ENCODE data around the gene EXOC4. TPM values are rescaled to one million over a fixed set of nuclear protein-coding genes. Genes with fewer than 3 reads are reported as not detected.

The EXOC4 gene
- total RNA-seq, 1 donor from 2014 or later, result 67.7 TPM

GRCh38 chr7:133517766-133518165 is 264.9 kb downstream of the EXOC4 start:
- peaks cover 4% of the 10 kb centered on the region for H3K9me3 Mint-ChIP-seq (ENCODE audit: low read depth)
- no peak overlapping the region for H3K27ac Mint-ChIP-seq (ENCODE audit: unreplicated experiment)
- no peak overlapping the region for H3K4me3 Mint-ChIP-seq (ENCODE audit: unreplicated experiment)
- no peaks in the 10 kb centered on the region for H3K27me3 Mint-ChIP-seq (ENCODE audit: low read depth)
- DNase-seq (ENCODE audit: low spot score), result no peak
- H3K36me3 Mint-ChIP-seq (ENCODE audit: low read depth), result no peaks in the 10 kb centered on the region
- no peak for TF ChIP-seq CTCF (IDR thresholded peaks at IDR 0.05)
- H3K4me1 Mint-ChIP-seq (ENCODE audit: low read depth), result peaks cover 11% of the 10 kb centered on the region

- DNase-seq (ENCODE audit: low spot score), result no peak
- Mint-ChIP-seq H3K36me3 (ENCODE audit: low read depth) (no peaks in the 10 kb centered on the region), H3K27ac (ENCODE audit: unreplicated experiment) (no peak overlapping the region), H3K4me1 (ENCODE audit: low read depth) (peaks cover 7% of the 10 kb centered on the region), H3K27me3 (ENCODE audit: low read depth) (no peaks in the 10 kb centered on the region), H3K4me3 (ENCODE audit: unreplicated experiment) (no peak overlapping the region), H3K9me3 (ENCODE audit: low read depth) (peaks cover 4% of the 10 kb centered on the region)
- TF ChIP-seq CTCF (IDR thresholded peaks at IDR 0.05), result no peak
These were observed 265.8 kb downstream of the EXOC4 start for GRCh38 chr7:133518718-133519117.

GRCh38 chr7:133520248-133520647 is 267.4 kb downstream of the EXOC4 start:
- H3K27me3 Mint-ChIP-seq (ENCODE audit: low read depth), result no peaks in the 10 kb centered on the region
- H3K4me3 Mint-ChIP-seq (ENCODE audit: unreplicated experiment), result no peak overlapping the region
- no peaks in the 10 kb centered on the region for H3K4me1 Mint-ChIP-seq (ENCODE audit: low read depth)
- DNase-seq (ENCODE audit: low spot score), result no peak
- peaks cover 4% of the 10 kb centered on the region for H3K9me3 Mint-ChIP-seq (ENCODE audit: low read depth)
- no peak for TF ChIP-seq CTCF (IDR thresholded peaks at IDR 0.05)
- no peak overlapping the region for H3K27ac Mint-ChIP-seq (ENCODE audit: unreplicated experiment)
- no peaks in the 10 kb centered on the region for H3K36me3 Mint-ChIP-seq (ENCODE audit: low read depth)

- Mint-ChIP-seq H3K9me3 (ENCODE audit: low read depth) (no peaks in the 10 kb centered on the region), H3K36me3 (ENCODE audit: low read depth) (no peaks in the 10 kb centered on the region), H3K4me3 (ENCODE audit: unreplicated experiment) (no peak overlapping the region), H3K27me3 (ENCODE audit: low read depth) (no peaks in the 10 kb centered on the region), H3K27ac (ENCODE audit: unreplicated experiment) (no peak overlapping the region), H3K4me1 (ENCODE audit: low read depth) (peaks cover 2% of the 10 kb centered on the region)
- no peak for TF ChIP-seq CTCF (IDR thresholded peaks at IDR 0.05)
- DNase-seq (ENCODE audit: low spot score), result no peak
These were observed 269.6 kb downstream of the EXOC4 start for GRCh38 chr7:133522501-133522900.

GRCh38 chr7:133528796-133529195 is 275.9 kb downstream of the EXOC4 start:
- no peak for DNase-seq (ENCODE audit: low spot score)
- Mint-ChIP-seq H3K4me1 (ENCODE audit: low read depth) (peaks cover 12% of the 10 kb centered on the region), H3K27ac (ENCODE audit: unreplicated experiment) (no peak overlapping the region), H3K27me3 (ENCODE audit: low read depth) (no peaks in the 10 kb centered on the region), H3K4me3 (ENCODE audit: unreplicated experiment) (no peak overlapping the region), H3K36me3 (ENCODE audit: low read depth) (no peaks in the 10 kb centered on the region), H3K9me3 (ENCODE audit: low read depth) (no peaks in the 10 kb centered on the region)
- TF ChIP-seq CTCF (IDR thresholded peaks at IDR 0.05), result no peak

Data from chondrocyte (in vitro differentiated cells).